HG03060 (cell line): ENCODE data around the gene OR10J4.
"Not testable (repeated sequence)": the region's sequence is repeated elsewhere in the genome, so short reads cannot be mapped to it uniquely, and the experiment has no call there.

Experiments
- ATAC-seq: cut with Tn5 transposase; IDR thresholded peaks from one replicate; pipeline ENCODE4 v1.9.1; 2021; ENCODE audit warnings: low read depth, moderate number of reproducible peaks; ENCODE audit not compliant: unreplicated experiment

Gene OR10J4

DNA sequence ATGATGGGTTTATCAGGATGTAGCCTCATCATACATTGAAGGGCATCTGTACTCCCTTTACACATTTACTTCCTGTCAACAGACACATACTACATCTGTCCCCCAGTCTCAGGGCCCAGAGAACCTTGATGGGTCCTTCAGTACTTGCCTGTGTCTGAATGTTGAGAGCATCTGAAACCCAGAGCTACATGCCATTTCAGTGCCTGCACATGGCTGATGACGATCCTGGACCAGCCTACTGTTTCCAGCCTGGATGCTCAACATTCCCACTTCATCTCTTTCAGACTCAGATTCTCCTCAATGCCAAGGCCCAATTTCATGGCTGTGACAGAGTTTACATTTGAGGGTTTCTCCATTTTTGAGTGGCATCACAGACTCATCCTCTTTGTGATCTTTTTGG lies at the start of gene OR10J4:
OR10J4 (plus strand) TSS at position 301 of the 400 bp plus-strand sequence.
- no peak for ATAC-seq

DNA sequence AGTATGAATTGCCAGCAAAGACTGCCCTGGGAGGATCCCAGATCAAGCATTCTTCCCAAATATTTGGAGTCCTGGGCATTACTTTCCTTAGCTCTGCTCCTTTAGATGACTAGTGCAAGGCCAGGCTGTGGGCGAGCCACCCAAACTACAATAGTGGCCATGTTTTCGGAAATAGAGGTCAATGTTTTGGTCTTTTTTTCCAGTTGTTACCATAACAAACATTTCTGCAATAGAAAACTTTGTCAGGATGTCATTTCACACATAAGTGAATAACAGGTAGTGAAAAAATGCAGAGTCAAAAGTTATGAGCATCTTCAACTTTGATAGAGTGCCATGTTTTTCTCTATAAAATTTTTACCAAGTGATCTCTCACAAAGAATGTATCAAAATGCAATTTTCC lies 25.2 kb upstream of the OR10J4 start:
- ATAC-seq = no peak

DNA sequence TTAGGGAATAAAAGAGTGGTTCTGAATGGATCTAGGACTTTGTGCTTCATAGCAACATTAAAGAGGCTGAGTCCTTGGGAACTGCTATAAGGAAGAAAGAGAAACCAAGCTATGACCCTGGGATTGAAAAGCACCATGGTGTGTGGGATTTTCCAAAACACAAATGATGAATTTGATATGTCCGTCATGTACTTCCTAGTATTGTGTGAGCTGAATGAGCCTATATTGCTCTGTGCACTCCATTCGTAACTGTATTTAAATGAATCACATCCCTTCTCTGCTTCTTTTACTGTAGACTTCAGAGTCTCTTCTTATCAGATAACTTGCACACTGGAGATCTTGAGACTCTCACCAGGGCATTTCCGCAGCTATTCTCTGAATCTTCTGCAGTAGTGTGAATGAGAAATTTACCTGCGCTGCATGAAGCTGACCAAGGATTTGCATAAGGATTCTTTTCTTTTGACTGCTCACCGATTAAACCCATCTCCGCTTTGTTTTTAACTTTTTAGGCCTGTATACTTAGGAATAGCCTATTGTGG lies 23.1 kb upstream of the OR10J4 start:
- ATAC-seq = no peak

DNA sequence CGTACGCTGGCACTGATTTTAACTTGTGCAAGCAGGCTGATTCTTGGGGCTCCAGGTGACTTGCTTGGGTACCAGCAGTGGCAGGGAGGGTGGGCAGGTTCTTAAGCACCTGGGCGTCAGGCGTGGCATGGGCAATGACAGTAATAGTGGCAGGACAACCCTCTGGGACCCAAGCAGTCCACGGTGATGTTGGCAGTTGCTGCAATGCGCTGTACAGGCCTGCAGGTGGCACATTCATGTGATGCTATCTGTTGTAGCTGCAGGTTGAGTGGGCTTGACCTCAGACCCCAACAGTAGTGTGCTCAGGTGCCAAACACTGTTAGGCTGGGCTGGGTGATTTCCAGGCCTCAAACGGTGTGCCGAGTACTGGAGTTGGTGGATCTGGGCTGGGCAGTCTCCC lies 10.2 kb upstream of the OR10J4 start:
- no peak for ATAC-seq

DNA sequence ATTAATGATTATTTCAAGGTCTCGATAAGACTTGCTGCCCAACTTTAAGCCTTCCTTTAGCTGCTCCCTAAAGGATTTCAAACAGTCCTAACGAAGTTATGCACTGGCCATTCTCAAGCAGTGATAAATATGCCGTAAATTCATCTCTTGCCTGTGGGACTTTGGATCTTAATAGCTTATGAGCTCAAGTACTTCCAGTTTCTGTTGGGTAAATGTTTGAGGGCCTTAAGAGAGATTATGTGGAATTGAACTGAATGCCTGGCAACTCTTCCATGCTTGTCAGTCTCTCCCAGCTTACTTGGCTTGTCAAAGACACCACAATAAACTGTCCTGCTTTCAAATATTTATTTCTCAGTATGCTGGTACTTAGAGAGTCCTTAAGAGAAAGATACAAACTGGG lies 3.5 kb upstream of the OR10J4 start:
- no peak for ATAC-seq

DNA sequence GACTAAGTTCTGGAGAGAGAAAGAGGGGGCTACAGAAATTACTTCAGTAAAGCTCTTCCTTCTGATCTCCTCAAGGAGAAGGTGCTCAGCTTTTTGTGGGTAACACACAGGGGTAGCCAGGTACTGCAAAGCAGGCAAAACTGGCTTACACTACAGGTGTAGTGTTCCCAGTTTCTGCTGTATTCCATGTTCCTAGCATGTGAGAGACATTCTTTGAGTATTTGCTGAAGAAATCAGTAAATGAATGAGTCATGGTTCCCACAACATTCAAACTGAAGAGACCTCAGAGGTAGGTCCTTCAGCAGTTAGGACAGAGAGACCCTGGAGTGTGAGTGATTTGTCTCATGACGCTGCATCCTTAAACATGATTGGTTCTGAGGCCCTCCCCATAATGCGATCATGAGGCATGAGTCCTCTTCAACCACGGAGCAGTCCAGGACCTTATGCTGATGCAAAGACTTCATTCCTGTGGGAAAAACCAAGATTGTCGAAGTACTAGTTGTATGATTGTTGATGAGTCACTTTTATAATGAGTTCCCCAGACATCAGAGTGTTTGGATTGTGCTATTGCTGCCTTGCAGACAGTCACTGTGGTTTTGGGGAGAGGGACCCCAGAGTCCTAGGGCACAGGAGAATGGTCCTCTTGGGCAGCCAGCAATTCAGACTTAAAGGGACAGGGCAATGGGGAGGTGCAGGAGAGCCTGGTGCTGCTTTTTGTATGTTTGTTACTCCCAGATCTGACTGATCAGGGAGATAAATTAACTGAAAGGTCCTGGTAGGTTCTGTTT lies 2.7 kb upstream of the OR10J4 start:
- ATAC-seq = no peak

DNA sequence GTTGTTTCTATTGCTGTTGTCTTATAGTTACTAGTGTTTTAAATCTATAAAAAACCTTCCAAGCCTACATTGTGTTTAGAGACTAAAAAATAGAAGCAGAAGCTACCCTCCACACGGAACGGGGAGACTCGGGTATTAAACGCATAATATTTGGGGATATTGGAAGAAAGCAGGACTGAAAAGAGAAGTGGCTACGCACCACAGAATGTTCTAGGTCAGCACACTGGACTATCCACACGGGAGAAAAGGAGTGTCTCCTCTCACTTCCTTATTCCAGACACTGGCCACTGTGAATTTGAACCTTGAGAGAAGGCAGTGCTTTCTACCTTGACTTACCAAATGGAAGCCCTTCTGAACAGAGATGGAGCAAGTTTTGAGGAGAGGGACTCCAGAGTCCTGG lies 1.0 kb upstream of the OR10J4 start:
- no peak for ATAC-seq

DNA sequence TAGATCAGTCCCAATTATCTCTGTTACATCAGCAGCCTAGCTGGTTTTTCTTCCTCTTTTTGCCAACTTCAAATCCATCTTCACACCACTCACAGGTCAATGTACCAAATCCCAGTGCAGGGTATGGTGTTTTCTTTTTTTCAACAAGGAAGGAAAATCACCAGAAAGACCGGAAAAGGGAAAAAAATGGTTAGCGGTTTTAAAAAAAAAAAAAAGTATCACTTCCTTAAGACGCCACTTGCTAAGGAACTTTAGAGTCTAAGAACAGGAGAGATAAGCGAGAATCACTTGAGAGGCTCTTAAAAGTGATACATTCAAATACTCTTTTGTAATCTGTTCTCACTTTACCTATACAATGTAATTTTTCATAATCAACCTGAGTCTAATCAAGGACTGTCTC lies 4.5 kb downstream of the OR10J4 start:
- no peak for ATAC-seq

DNA sequence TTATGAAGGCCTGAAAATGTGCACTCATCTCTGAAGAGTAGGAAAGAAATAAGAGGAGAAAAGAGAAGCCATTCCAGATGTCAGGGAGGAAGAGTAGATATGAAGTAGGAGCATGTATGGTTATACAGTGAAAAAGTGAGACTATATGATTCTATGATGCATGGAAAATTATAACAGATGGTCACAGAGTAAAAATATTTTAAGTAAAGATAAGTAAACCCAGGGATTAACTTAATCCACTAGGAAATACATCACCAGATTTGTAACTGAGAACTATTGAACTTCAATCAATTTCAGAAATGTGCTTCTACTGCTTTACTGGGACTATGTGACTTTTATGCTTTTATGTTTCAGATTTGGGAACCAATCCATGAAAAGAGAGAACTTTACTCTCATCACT lies 7.4 kb downstream of the OR10J4 start, which contains the start of gene OR10J1:
OR10J1 (plus strand) TSS at position 301 of the 400 bp plus-strand sequence; CDS start at position 371, 70 bp downstream.
- ATAC-seq = no peak

DNA sequence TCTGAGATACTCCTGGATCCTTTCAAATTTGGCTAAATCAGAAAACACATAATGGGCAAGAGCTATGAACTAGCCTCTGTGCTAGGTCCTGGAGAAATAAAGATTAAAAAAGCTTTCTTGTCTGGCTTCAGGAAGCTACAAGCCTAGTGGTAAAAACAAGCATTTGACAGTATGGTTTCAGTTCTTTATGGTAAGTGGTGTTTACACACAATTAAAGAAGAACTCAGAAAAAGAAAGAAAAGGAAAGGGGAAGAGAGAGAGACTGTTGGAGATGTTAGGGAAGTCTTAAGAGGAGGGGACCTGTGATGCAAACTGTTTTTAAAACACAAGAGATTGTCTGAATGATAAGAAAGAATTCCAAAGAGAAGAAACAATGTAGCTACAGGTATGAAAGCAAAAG lies 9.4 kb downstream of the OR10J4 start:
- ATAC-seq = no peak

DNA sequence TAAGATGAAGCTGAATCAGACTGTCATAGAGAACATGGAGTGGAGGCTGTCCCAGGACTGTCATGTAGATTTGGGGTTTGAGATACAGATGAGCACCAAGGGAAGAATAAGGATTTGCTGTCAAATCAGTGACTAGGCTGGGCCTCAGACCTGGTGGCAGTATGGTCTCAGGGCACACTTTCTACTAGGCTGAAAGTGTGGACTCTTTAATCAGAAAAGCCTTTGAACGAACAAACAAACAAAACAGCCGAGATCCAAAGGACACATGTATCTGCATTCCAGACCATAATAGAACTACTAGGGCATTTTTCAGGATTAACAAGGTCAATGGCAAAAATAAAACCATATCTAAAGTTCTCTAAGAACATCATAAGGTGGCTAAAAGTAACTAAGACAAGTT lies 10.4 kb downstream of the OR10J4 start:
- ATAC-seq = no peak

DNA sequence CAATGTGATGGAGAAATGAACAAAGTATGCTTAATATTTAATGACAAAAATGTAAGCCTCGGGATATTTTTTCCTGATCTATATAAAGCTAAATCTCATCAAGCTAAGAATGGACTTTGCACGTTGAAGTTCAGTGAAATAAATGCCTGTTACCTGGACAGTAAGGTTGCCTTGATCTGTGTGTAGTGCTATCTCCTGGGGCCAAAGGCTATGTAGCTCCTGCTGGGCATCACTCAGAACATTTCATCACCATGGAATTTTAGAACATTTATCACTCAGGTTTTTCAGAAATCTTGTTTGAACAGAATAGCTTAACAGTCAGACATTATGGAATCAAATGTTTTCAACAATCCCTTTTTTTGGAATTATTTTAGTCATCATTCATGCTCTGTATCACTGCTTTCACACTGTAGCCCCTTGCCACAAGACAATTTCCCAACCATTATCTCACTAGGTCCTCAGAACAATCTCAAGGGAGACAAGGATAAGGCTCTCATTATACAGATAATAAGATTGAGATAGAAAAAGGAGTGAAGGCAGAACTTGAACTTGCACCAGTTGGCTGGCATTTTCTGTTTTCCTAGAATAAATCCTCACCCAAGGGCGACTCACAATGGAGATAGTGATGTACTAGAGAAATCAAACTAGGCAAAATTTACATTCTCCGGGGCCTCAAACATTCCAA lies 11.2 kb downstream of the OR10J4 start:
- no peak for ATAC-seq

DNA sequence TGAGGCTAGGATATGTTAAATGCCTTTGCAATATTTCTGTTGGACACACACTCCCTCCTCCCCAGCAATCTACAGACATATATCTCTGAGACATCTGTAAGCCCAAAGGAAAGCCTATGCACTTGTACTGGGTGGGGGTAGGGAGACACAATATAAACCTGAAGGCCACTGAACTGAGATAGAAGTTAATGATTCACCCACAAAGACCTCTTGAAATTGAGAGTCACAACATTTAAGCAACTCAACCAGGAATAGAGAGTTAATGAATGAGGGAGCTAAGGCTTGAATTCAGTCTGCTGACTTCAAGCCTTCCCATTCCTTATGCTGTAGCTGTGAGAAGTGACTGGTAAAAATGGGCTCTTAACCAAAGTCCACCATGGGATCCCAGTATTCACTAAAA lies 12.5 kb downstream of the OR10J4 start:
- no peak for ATAC-seq

DNA sequence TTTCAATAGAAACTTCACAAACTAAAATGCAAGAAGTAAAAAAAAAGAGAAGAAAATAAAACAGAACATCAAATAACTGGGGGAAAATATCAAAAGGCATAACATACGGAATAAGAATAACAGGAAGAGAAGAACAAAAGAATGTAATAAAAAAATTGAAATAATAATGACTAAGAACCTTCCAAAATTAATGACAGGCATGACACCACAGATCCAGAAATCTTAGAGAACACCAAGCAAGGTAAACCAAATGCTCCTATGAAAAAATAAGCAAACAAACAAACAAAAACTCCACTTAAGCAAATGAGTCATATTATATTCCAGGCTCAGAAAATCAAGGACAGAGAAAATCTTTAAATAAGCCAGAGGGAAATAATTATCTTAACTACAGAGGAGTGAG lies 16.2 kb downstream of the OR10J4 start:
- ATAC-seq = no peak

DNA sequence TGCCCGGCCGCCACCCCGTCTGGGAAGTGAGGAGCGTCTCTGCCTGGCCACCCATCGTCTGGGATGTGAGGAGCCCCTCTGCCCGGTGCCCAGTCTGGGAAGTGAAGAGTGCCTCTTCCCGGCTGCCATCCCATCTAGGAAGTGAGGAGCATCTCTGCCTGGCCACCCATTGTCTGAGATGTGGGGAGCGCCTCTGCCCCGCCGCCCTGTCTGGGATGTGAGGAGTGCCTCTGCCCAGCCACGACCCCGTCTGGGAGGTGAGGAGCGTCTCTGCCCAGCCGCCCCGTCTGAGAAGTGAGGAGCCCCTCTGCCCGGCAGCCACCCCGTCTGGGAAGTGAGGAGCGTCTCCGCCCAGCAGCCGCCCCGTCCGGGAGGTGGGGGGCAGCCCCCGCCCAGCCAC lies 17.6 kb downstream of the OR10J4 start:
- not testable (repeated sequence) for ATAC-seq

DNA sequence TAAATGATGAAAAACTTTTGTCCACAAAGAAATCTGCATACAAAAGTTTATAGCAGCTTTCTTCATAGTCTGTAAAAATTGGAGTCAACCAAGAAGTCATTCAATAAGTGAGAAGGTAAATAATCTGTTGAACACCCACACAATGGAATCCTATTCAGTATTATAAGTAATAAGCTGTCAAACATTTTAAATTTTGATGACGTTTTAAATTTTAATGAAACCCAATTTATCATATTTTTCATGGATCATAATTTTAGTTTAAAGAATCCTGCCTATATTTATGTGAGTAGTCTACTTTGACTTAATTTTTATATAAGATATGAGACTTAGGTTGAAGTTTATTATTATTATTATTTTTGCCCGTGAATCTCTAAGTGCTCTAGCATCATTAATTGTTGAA lies 27.5 kb downstream of the OR10J4 start:
- ATAC-seq = no peak

DNA sequence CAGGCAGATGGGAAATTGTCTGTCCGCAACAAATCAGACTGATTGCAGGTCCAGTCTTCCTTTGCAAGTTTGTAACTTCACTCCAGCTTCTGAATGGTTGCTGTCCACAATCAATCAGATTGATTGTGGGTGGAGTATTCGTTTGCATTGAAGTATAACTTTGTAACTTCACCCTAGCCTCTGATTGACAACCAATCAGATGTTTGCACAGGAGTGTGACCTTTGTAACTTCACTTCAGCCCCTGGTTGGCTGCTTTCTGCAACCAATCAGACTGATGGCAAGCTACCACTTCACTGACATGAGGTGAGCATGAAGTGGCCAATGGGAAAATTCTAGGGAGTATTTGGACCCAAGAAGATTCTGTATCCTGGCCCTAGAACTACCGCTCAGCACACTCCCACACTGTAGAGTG lies 33.2 kb downstream of the OR10J4 start:
- ATAC-seq = no peak

DNA sequence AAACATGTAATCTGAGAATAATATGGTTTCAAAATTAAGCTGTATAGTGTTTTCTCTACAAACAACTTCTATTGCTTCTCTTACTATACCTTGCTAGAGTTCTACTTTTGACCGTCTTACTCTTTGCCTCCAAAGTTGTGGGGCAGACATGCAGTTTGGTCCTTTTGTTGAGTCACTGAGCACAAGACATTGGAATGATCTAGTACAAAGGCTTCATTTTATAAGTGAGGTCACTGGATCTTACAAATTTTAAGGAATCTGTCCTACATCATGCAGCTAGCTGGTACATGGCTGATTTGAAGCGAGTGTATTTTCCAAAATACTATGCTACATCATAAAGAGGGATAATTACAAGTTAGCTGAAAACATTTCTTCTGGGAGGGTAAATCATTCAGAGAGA lies 36.3 kb downstream of the OR10J4 start:
- ATAC-seq = no peak

DNA sequence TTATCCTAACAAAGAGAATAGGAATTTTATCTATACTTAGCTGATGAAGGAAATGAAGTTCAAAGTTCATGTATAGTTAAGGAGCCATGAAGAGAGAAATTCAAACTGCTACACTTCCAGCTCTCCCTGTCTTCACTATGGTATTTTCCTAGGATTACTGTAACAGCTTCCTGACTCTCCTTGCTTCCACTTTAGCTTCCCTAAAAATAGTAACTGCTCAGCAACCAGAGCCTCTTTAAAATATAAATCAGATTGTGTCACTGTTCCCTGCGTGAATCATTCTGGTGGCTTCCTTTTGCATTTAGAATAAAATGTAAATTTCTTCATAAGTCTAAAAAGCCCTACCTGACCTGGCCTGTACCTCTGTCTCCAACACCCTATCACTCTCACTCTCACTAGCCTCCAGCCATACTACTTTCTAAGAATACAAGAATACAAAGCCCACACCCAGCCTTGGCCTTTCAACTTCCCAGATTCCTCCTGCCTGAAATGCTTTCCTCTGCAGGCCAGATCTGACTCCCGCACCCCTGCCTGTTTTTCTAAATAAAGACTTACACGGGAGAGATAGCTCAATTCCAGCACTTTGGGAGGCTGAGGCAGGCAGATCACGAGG lies 38.0 kb downstream of the OR10J4 start:
- ATAC-seq = no peak

DNA sequence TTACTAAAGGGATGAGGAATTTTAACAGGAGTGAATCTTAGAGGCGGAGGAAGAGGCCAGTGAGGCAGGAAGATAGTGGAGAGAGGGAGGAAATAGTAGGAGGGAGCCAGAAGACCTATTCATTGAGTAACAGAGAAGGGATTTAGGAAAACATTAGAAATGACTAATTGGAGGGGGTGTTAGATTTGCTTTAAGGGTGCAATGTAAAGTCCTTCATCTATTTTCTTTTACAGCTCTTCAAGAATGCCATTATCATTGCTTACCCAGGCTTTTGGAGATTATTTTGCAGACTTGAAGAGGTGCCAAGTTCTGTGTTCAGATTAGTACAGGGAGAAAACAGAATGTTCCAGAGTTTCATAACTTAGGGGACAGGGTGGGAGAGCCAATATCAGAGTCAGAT lies 41.3 kb downstream of the OR10J4 start:
- ATAC-seq = no peak

DNA sequence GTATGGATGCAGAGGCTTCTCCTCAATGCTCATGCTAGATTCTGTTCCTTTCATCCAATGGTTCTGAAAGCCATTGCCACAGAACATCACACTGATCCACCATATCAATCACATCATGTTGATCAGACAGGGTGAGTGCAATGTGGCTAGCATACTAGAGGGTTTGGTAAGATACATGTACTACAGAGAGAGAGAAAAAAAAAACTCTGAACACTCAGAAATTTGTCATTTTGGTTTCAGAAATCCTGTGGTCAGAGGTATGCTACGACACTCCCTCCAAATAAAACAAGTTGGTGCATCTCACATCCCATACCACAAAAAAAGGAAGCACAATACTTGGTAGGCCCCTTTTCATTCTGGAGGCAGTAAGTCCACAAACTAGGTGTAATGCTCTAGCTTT lies 42.9 kb downstream of the OR10J4 start:
- ATAC-seq = no peak
